Measurements from ENCODE around the gene TRIM42. TPM values are rescaled to one million over a fixed set of nuclear protein-coding genes. Genes with fewer than 3 reads are reported as not detected.

TRIM42 gene
- total RNA-seq, 3 donors from 2014 or later: not detected

GRCh38 chr3:140708815-140709214, 31.0 kb downstream of the TRIM42 start:
- Histone ChIP-seq H3K27ac (peak overlapping the region in 1 of 2 donors; percentile 83), H3K4me3 (no peak overlapping the region), H3K9me3 (no peaks in the 10 kb centered on the region), H3K27me3 (no peaks in the 10 kb centered on the region), H3K4me1 (no peaks in the 10 kb centered on the region), H3K36me3 (no peaks in the 10 kb centered on the region)
- peak in 1 of 3 donors; percentile 17 for TF ChIP-seq POLR2AphosphoS5 (IDR thresholded peaks at IDR 0.05)
- TF ChIP-seq POLR2A (IDR thresholded peaks at IDR 0.05): no peak
- intact Hi-C loops (cut with DNase I; ENCODE audit: low total_unique reads): no loop called here
- no peak for DNase-seq (ENCODE audit: low spot score in 2 of 2)

- Histone ChIP-seq H3K27me3 (no peaks in the 10 kb centered on the region), H3K4me1 (no peaks in the 10 kb centered on the region), H3K27ac (peak overlapping the region; percentile 42 to 71), H3K4me3 (no peak overlapping the region), H3K9me3 (no peaks in the 10 kb centered on the region), H3K36me3 (no peaks in the 10 kb centered on the region)
- no peak for TF ChIP-seq CTCF (IDR thresholded peaks at IDR 0.05)
- TF ChIP-seq POLR2AphosphoS5 (IDR thresholded peaks at IDR 0.05): no peak
- no peak for TF ChIP-seq POLR2A (IDR thresholded peaks at IDR 0.05)
- no peak for DNase-seq (ENCODE audit: low spot score in 2 of 2)
- intact Hi-C loops (cut with DNase I; ENCODE audit: low total_unique reads): no loop called here
Observed at GRCh38 chr3:140709751-140710150, 31.9 kb downstream of the TRIM42 start.

- no peak overlapping the region for H3K4me3 ChIP-seq
- no peaks in the 10 kb centered on the region for H3K27me3 ChIP-seq
- DNase-seq (ENCODE audit: low spot score in 2 of 2): no peak
- intact Hi-C loops (cut with DNase I; ENCODE audit: low total_unique reads): no loop called here
- peak overlapping the region in 1 of 2 donors; percentile 10 for H3K27ac ChIP-seq
- H3K9me3 ChIP-seq: no peaks in the 10 kb centered on the region
- no peaks in the 10 kb centered on the region for H3K36me3 ChIP-seq
- H3K4me1 ChIP-seq: no peaks in the 10 kb centered on the region
- TF ChIP-seq POLR2AphosphoS5 (IDR thresholded peaks at IDR 0.05) (no peak), CTCF (IDR thresholded peaks at IDR 0.05) (no peak), POLR2A (IDR thresholded peaks at IDR 0.05) (no peak)
Observed at GRCh38 chr3:140710711-140711389, 33.0 kb downstream of the TRIM42 start.

GRCh38 chr3:140711390-140712035, 33.6 kb downstream of the TRIM42 start:
- Histone ChIP-seq H3K9me3 (no peaks in the 10 kb centered on the region), H3K4me3 (no peak overlapping the region), H3K4me1 (no peaks in the 10 kb centered on the region), H3K27me3 (no peaks in the 10 kb centered on the region), H3K36me3 (no peaks in the 10 kb centered on the region), H3K27ac (no peak overlapping the region)
- DNase-seq (ENCODE audit: low spot score in 2 of 2): no peak
- TF ChIP-seq CTCF (IDR thresholded peaks at IDR 0.05) (no peak), POLR2AphosphoS5 (IDR thresholded peaks at IDR 0.05) (no peak), POLR2A (IDR thresholded peaks at IDR 0.05) (no peak)
- intact Hi-C loops (cut with DNase I; ENCODE audit: low total_unique reads): no loop called here

GRCh38 chr3:140712301-140712700, 34.4 kb downstream of the TRIM42 start:
- TF ChIP-seq POLR2AphosphoS5 (IDR thresholded peaks at IDR 0.05) (no peak), CTCF (IDR thresholded peaks at IDR 0.05) (no peak), POLR2A (IDR thresholded peaks at IDR 0.05) (no peak)
- no peak for DNase-seq (ENCODE audit: low spot score in 2 of 2)
- Histone ChIP-seq H3K27ac (no peak overlapping the region), H3K36me3 (no peaks in the 10 kb centered on the region), H3K27me3 (no peaks in the 10 kb centered on the region), H3K9me3 (no peaks in the 10 kb centered on the region), H3K4me1 (no peaks in the 10 kb centered on the region), H3K4me3 (no peak overlapping the region)
- intact Hi-C loops (cut with DNase I; ENCODE audit: low total_unique reads): no loop called here

Data from breast epithelium (tissue), 4 donors.